ENCODE results near the gene IL1RL1.

DNA sequence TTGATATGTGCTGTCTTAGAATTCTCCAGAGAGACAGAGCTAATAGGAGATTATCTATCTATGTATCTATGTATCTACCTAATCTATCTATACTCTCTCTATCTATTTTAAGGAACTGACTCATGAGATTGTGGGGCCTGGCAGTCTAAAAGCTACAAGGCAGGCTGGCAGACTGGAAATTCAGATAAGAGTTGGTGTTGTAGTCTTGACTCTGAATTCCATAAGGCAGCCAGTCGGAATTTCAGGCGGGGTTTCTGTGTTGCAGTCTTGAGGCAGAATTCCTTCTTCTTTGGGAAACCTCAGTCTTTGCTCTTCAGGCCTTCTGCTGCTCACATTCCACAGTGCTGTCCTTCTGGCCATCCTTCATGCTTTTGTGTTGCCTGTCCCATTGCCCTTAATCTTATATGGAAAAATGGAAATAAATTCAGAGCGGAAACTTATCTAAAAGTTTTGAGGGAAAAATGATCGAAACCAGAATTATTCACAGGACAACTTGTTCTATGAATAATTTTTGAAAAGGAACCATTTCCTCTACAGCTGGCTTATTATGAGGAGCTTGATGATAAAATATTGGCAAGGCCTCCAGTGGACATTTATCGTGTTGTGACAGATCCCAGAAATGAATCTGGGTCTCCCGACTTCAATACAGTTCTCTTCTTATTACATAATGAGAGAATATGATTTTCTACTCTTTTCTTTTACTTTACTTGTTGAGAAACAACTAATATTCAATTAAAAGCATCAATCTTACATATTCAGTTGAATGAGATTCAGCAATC lies 10.8 kb downstream of the IL1RL1 start:
- TF ChIP-seq, protein P1, sequence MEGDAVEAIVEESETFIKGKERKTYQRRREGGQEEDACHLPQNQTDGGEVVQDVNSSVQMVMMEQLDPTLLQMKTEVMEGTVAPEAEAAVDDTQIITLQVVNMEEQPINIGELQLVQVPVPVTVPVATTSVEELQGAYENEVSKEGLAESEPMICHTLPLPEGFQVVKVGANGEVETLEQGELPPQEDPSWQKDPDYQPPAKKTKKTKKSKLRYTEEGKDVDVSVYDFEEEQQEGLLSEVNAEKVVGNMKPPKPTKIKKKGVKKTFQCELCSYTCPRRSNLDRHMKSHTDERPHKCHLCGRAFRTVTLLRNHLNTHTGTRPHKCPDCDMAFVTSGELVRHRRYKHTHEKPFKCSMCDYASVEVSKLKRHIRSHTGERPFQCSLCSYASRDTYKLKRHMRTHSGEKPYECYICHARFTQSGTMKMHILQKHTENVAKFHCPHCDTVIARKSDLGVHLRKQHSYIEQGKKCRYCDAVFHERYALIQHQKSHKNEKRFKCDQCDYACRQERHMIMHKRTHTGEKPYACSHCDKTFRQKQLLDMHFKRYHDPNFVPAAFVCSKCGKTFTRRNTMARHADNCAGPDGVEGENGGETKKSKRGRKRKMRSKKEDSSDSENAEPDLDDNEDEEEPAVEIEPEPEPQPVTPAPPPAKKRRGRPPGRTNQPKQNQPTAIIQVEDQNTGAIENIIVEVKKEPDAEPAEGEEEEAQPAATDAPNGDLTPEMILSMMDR (IDR thresholded peaks at IDR 0.05; ENCODE audit: low read length), result no peak
- no peak for TF ChIP-seq EZH2 (IDR thresholded peaks at IDR 0.05; ENCODE audit: borderline replicate concordance, low read length)

All from OCI-LY1 (cell line).